ENCODE results near the gene ARMC8. TPM values are rescaled to one million over a fixed set of nuclear protein-coding genes. Genes with fewer than 3 reads are reported as not detected.
A peak's percentile ranks its signal among the peaks of the same experiment; 100 is the strongest.

ARMC8 gene
- total and polyA plus RNA-seq, 2 of the 8 experiments (the other 6 are each of a cell fraction or from before 2014, with no cell fraction given) = 47.3 to 58.5 TPM

DNA sequence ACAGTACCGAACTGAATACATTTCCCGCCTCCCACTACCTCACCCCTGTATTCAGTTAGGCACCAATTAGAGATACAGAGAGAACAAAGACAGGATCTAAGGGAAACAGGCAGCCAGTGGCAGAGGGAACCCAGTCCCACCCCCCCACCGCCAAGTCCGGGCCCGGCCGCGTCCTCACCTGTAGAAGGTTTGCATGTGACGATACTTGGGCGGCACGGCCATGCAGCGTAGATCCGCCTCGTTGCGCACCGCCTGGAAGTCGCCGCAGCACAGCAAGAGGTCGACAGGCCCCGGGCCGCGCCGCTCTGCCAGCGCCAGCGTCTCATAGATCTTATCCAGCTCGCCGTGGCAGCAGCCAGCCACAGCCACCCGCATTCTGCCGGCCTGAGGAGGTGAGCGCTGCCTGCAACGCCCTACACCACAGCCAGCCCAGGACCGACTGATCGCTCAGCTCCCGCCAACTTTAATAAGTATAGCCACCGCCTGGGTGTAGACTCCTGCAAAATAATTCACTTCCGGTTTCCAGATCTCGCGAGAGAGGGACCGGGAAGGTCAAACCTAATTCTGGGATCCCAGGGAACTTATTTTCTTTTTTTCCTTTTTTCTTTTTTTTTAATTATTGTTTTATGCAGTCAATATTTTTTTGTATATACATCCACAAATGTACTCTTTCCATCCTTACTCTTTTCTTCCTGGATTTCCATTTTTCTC, 12.5 kb upstream of the ARMC8 start, which contains the start of gene DBR1 (continued):
- TF ChIP-seq, protein P1, sequence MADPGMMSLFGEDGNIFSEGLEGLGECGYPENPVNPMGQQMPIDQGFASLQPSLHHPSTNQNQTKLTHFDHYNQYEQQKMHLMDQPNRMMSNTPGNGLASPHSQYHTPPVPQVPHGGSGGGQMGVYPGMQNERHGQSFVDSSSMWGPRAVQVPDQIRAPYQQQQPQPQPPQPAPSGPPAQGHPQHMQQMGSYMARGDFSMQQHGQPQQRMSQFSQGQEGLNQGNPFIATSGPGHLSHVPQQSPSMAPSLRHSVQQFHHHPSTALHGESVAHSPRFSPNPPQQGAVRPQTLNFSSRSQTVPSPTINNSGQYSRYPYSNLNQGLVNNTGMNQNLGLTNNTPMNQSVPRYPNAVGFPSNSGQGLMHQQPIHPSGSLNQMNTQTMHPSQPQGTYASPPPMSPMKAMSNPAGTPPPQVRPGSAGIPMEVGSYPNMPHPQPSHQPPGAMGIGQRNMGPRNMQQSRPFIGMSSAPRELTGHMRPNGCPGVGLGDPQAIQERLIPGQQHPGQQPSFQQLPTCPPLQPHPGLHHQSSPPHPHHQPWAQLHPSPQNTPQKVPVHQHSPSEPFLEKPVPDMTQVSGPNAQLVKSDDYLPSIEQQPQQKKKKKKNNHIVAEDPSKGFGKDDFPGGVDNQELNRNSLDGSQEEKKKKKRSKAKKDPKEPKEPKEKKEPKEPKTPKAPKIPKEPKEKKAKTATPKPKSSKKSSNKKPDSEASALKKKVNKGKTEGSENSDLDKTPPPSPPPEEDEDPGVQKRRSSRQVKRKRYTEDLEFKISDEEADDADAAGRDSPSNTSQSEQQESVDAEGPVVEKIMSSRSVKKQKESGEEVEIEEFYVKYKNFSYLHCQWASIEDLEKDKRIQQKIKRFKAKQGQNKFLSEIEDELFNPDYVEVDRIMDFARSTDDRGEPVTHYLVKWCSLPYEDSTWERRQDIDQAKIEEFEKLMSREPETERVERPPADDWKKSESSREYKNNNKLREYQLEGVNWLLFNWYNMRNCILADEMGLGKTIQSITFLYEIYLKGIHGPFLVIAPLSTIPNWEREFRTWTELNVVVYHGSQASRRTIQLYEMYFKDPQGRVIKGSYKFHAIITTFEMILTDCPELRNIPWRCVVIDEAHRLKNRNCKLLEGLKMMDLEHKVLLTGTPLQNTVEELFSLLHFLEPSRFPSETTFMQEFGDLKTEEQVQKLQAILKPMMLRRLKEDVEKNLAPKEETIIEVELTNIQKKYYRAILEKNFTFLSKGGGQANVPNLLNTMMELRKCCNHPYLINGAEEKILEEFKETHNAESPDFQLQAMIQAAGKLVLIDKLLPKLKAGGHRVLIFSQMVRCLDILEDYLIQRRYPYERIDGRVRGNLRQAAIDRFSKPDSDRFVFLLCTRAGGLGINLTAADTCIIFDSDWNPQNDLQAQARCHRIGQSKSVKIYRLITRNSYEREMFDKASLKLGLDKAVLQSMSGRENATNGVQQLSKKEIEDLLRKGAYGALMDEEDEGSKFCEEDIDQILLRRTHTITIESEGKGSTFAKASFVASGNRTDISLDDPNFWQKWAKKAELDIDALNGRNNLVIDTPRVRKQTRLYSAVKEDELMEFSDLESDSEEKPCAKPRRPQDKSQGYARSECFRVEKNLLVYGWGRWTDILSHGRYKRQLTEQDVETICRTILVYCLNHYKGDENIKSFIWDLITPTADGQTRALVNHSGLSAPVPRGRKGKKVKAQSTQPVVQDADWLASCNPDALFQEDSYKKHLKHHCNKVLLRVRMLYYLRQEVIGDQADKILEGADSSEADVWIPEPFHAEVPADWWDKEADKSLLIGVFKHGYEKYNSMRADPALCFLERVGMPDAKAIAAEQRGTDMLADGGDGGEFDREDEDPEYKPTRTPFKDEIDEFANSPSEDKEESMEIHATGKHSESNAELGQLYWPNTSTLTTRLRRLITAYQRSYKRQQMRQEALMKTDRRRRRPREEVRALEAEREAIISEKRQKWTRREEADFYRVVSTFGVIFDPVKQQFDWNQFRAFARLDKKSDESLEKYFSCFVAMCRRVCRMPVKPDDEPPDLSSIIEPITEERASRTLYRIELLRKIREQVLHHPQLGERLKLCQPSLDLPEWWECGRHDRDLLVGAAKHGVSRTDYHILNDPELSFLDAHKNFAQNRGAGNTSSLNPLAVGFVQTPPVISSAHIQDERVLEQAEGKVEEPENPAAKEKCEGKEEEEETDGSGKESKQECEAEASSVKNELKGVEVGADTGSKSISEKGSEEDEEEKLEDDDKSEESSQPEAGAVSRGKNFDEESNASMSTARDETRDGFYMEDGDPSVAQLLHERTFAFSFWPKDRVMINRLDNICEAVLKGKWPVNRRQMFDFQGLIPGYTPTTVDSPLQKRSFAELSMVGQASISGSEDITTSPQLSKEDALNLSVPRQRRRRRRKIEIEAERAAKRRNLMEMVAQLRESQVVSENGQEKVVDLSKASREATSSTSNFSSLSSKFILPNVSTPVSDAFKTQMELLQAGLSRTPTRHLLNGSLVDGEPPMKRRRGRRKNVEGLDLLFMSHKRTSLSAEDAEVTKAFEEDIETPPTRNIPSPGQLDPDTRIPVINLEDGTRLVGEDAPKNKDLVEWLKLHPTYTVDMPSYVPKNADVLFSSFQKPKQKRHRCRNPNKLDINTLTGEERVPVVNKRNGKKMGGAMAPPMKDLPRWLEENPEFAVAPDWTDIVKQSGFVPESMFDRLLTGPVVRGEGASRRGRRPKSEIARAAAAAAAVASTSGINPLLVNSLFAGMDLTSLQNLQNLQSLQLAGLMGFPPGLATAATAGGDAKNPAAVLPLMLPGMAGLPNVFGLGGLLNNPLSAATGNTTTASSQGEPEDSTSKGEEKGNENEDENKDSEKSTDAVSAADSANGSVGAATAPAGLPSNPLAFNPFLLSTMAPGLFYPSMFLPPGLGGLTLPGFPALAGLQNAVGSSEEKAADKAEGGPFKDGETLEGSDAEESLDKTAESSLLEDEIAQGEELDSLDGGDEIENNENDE (IDR thresholded peaks at IDR 0.05; ENCODE audit: insufficient replicate concordance, low read length) = no peak
- TF ChIP-seq MAFK (IDR thresholded peaks at IDR 0.05; ENCODE audit: low read depth, low read length) = no peak
- TF ChIP-seq, protein P2, sequence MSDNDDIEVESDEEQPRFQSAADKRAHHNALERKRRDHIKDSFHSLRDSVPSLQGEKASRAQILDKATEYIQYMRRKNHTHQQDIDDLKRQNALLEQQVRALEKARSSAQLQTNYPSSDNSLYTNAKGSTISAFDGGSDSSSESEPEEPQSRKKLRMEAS (IDR thresholded peaks at IDR 0.05) = peak; percentile 90
- TF ChIP-seq RXRA (IDR thresholded peaks at IDR 0.05; ENCODE audit: insufficient read depth, low read depth, low read length) = no peak
- peak; percentile 92 for TF ChIP-seq TBP (IDR thresholded peaks at IDR 0.05; ENCODE audit: low read depth, low read length)
- TF ChIP-seq SP2 (IDR thresholded peaks at IDR 0.05; ENCODE audit: low read length) = no peak
- TF ChIP-seq SRF (IDR thresholded peaks at IDR 0.05; ENCODE audit: low read depth, low read length) = no peak
- TF ChIP-seq BCL11A (IDR thresholded peaks at IDR 0.05; ENCODE audit: low read depth in 2 of 2, low read length in 2 of 2) = no peak
- TF ChIP-seq EGR1 (IDR thresholded peaks at IDR 0.05; ENCODE audit: borderline replicate concordance, low read depth, low read length) = no peak
- TF ChIP-seq CTBP2 (IDR thresholded peaks at IDR 0.05; ENCODE audit: borderline replicate concordance, insufficient read depth, insufficient read length, low read length) = no peak
- TF ChIP-seq JUND (IDR thresholded peaks at IDR 0.05; ENCODE audit: low read length) = no peak

Measured in H1 (cell line).